ENCODE data around the gene LUC7L.

Gene LUC7L

GRCh38 chr16:272633-273546 lies 43.6 kb upstream of the LUC7L start:
- no peak for ATAC-seq (ENCODE audit: insufficient read depth, low read depth)
- Histone ChIP-seq H3K9ac (ENCODE audit: low read depth, low read length) (no peak overlapping the region), H3K27me3 (ENCODE audit: insufficient read depth, low read length, poor library complexity) (no peaks in the 10 kb centered on the region), H3K4me2 (ENCODE audit: insufficient read depth, low read length) (no peak overlapping the region), H3K4me1 (ENCODE audit: insufficient read depth, low read length) (no peaks in the 10 kb centered on the region), H2AFZ (ENCODE audit: low read depth, low read length) (no peak overlapping the region), H3K79me2 (ENCODE audit: insufficient read depth, low read length) (no peaks in the 10 kb centered on the region), H3K4me3 (ENCODE audit: low read depth in 1 of 2, low read length in 2 of 2) (no peak overlapping the region), H4K20me1 (ENCODE audit: insufficient read depth, low read length) (peaks cover 4% of the 10 kb centered on the region; the same call in 1 of the 2 replicates), H3K9me3 (ENCODE audit: insufficient read depth, low read length, severe bottlenecking) (no peaks in the 10 kb centered on the region), H3K27ac (ENCODE audit: low read length) (no peak overlapping the region), H3K36me3 (ENCODE audit: insufficient read depth, low read length) (no peaks in the 10 kb centered on the region)
- no peak for DNase-seq
- TF ChIP-seq EZH2 (IDR thresholded peaks at IDR 0.05; ENCODE audit: borderline replicate concordance, low read depth, low read length, severe bottlenecking) (no peak), CTCF (IDR thresholded peaks at IDR 0.05; ENCODE audit: borderline replicate concordance, extremely low read depth, low read length, poor library complexity, severe bottlenecking) (no peak)

- no peak overlapping the region for H3K4me3 ChIP-seq (ENCODE audit: low read depth in 1 of 2, low read length in 2 of 2)
- H3K4me1 ChIP-seq (ENCODE audit: insufficient read depth, low read length) = no peaks in the 10 kb centered on the region
- no peaks in the 10 kb centered on the region for H3K36me3 ChIP-seq (ENCODE audit: insufficient read depth, low read length)
- H4K20me1 ChIP-seq (ENCODE audit: insufficient read depth, low read length) = peaks cover 4% of the 10 kb centered on the region; the same call in 1 of the 2 replicates
- no peak for DNase-seq
- no peaks in the 10 kb centered on the region for H3K9me3 ChIP-seq (ENCODE audit: insufficient read depth, low read length, severe bottlenecking)
- H3K79me2 ChIP-seq (ENCODE audit: insufficient read depth, low read length) = no peaks in the 10 kb centered on the region
- H3K9ac ChIP-seq (ENCODE audit: low read depth, low read length) = no peak overlapping the region
- no peak for TF ChIP-seq CTCF (IDR thresholded peaks at IDR 0.05; ENCODE audit: borderline replicate concordance, extremely low read depth, low read length, poor library complexity, severe bottlenecking)
- TF ChIP-seq EZH2 (IDR thresholded peaks at IDR 0.05; ENCODE audit: borderline replicate concordance, low read depth, low read length, severe bottlenecking) = no peak
- H3K27me3 ChIP-seq (ENCODE audit: insufficient read depth, low read length, poor library complexity) = no peaks in the 10 kb centered on the region
- H2AFZ ChIP-seq (ENCODE audit: low read depth, low read length) = no peak overlapping the region
- no peak overlapping the region for H3K27ac ChIP-seq (ENCODE audit: low read length)
- no peak overlapping the region for H3K4me2 ChIP-seq (ENCODE audit: insufficient read depth, low read length)
- no peak for ATAC-seq (ENCODE audit: insufficient read depth, low read depth)
Observed at GRCh38 chr16:270381-271255, 41.4 kb upstream of the LUC7L start.

- no peak for DNase-seq
- H3K27me3 ChIP-seq (ENCODE audit: insufficient read depth, low read length, poor library complexity) = no peaks in the 10 kb centered on the region
- H2AFZ ChIP-seq (ENCODE audit: low read depth, low read length) = no peak overlapping the region
- H3K27ac ChIP-seq (ENCODE audit: low read length) = no peak overlapping the region
- no peak overlapping the region for H3K4me3 ChIP-seq (ENCODE audit: low read depth in 1 of 2, low read length in 2 of 2)
- H3K79me2 ChIP-seq (ENCODE audit: insufficient read depth, low read length) = no peaks in the 10 kb centered on the region
- H3K9ac ChIP-seq (ENCODE audit: low read depth, low read length) = no peak overlapping the region
- H3K9me3 ChIP-seq (ENCODE audit: insufficient read depth, low read length, severe bottlenecking) = no peaks in the 10 kb centered on the region
- H3K36me3 ChIP-seq (ENCODE audit: insufficient read depth, low read length) = peaks cover 11% of the 10 kb centered on the region; the same call in 1 of the 2 replicates
- peaks cover 3% of the 10 kb centered on the region; the same call in 1 of the 2 replicates for H4K20me1 ChIP-seq (ENCODE audit: insufficient read depth, low read length)
- no peak for ATAC-seq (ENCODE audit: insufficient read depth, low read depth)
- H3K4me2 ChIP-seq (ENCODE audit: insufficient read depth, low read length) = no peak overlapping the region
- H3K4me1 ChIP-seq (ENCODE audit: insufficient read depth, low read length) = no peaks in the 10 kb centered on the region
- TF ChIP-seq EZH2 (IDR thresholded peaks at IDR 0.05; ENCODE audit: borderline replicate concordance, low read depth, low read length, severe bottlenecking) (no peak), CTCF (IDR thresholded peaks at IDR 0.05; ENCODE audit: borderline replicate concordance, extremely low read depth, low read length, poor library complexity, severe bottlenecking) (no peak)
Observed at GRCh38 chr16:269061-269796, 40.0 kb upstream of the LUC7L start.

All from DND-41 (cell line).